H1 (cell line): Measurements from ENCODE around the gene WDR54. TPM values are rescaled to one million over a fixed set of nuclear protein-coding genes. Genes with fewer than 3 reads are reported as not detected.

Experiments used
- CTCF ChIA-PET: fragments of 300-600 bp; sonication (Branson Sonifier 250); formaldehyde crosslinking; loops from one replicate; lab custom pipeline; 2021; ENCODE audit not compliant: partially characterized antibody; lab: Charles Lee
- POLR2A ChIA-PET: fragments of 300-600 bp; sonication (Branson Sonifier 250); formaldehyde crosslinking; loops from one replicate; lab custom pipeline; 2021; ENCODE audit warnings: inconsistent platforms; ENCODE audit not compliant: partially characterized antibody; lab: Charles Lee
- DNase-seq, 2 experiments: peaks; one replicate each; pipeline versions ENCODE4 v3.0.0 to v3.0.0-alpha.2; 2010 to 2022; ENCODE audit warnings: low spot score in 2 of 2, low read depth in 1 of 2, mixed read lengths in 1 of 2
- FAIRE-seq: peaks from 2 replicates; lab custom pipeline; 2011; peaks lifted over from hg19 to GRCh38; lab: Jason Lieb, UNC
- H2AFZ ChIP-seq: 2 replicates; pipeline ENCODE4 v1.8.1; 2012; ENCODE audit warnings: low read length, inconsistent platforms
- H2AK5ac ChIP-seq: 2 replicates; pipeline ENCODE4 v1.6.1; 2013; ENCODE audit warnings: low read depth, low read length
- H2BK120ac ChIP-seq: replicated peaks from 2 replicates; pipeline ENCODE3; 2013; ENCODE audit warnings: low read depth, low read length, inconsistent platforms
- H2BK12ac ChIP-seq: 2 replicates; pipeline ENCODE4 v1.6.1; 2013; ENCODE audit warnings: low read depth, low read length
- H2BK15ac ChIP-seq: 2 replicates; pipeline ENCODE4 v1.6.1; 2013; ENCODE audit warnings: low read length
- H2BK20ac ChIP-seq: 2 replicates; pipeline ENCODE4 v1.6.1; 2013; ENCODE audit warnings: low read length
- H2BK5ac ChIP-seq: 2 replicates; pipeline ENCODE4 v1.6.1; 2013; ENCODE audit warnings: low read depth, low read length
- H3K14ac ChIP-seq: 2 replicates; pipeline ENCODE4 v1.6.1; 2013; ENCODE audit warnings: inconsistent platforms; ENCODE audit not compliant: insufficient read length
- H3K18ac ChIP-seq: 2 replicates; pipeline ENCODE4 v1.6.1; 2013; ENCODE audit warnings: low read length; ENCODE audit errors: extremely low read depth
- H3K23ac ChIP-seq: 2 replicates; pipeline ENCODE4 v1.6.1; 2013; ENCODE audit warnings: inconsistent platforms; ENCODE audit not compliant: insufficient read length
- H3K23me2 ChIP-seq: 2 replicates; pipeline ENCODE4 v1.6.1; 2013; ENCODE audit warnings: low read depth, low read length
- H3K27ac ChIP-seq: 2 replicates; pipeline ENCODE4 v1.6.1; 2011; ENCODE audit warnings: low read depth, low read length, inconsistent platforms
- H3K27me3 ChIP-seq, 4 experiments: replicated peaks in 1 of 4; 1 replicate in 1 of 4; 2 replicates in 3 of 4; pipeline versions ENCODE4 v1.6.1 to v1.8.1; 2011 to 2013; ENCODE audit warnings: low read length in 3 of 4, mild to moderate bottlenecking in 3 of 4, inconsistent platforms in 2 of 4, mixed read lengths in 2 of 4, moderate library complexity in 1 of 4; ENCODE audit not compliant: control insufficient read depth in 3 of 4, insufficient read depth in 3 of 4; ENCODE audit errors: extremely low read depth in 1 of 4
- H3K36me3 ChIP-seq, 4 experiments: 2 replicates each; pipeline versions ENCODE4 v1.6.1 to v1.8.1; 2011 to 2013; ENCODE audit warnings: mild to moderate bottlenecking in 4 of 4, low read length in 3 of 4, moderate library complexity in 2 of 4, control low read depth in 1 of 4, inconsistent platforms in 1 of 4; ENCODE audit not compliant: insufficient read depth in 4 of 4, control insufficient read depth in 2 of 4
- H3K4ac ChIP-seq: replicated peaks from 2 replicates; pipeline ENCODE3; 2013; ENCODE audit warnings: low read length, low read depth, mixed read lengths, inconsistent platforms; ENCODE audit not compliant: insufficient read length
- H3K4me1 ChIP-seq, 4 experiments: replicated peaks in 1 of 4; 1 replicate in 1 of 4; 2 replicates in 3 of 4; pipeline versions ENCODE4 v1.6.1 to v1.8.1; 2011 to 2013; ENCODE audit warnings: low read length in 3 of 4, inconsistent platforms in 2 of 4, mixed read lengths in 1 of 4; ENCODE audit not compliant: insufficient read depth in 4 of 4, control insufficient read depth in 3 of 4
- H3K4me2 ChIP-seq, 2 experiments: 2 replicates each; pipeline versions ENCODE4 v1.6.1 to v1.8.1; 2011 to 2013; ENCODE audit warnings: low read depth in 2 of 2, low read length in 2 of 2, control low read depth in 1 of 2, inconsistent platforms in 1 of 2, mild to moderate bottlenecking in 1 of 2; ENCODE audit not compliant: insufficient read depth in 1 of 2
- H3K4me3 ChIP-seq, 4 experiments: fragments of 200-600, 300-600 bp in 1 of 4; sonication (generic), shearing (Covaris generic), sonication (Bioruptor Twin) in 1 of 4; 2 replicates each; pipeline versions ENCODE4 v1.5.1 to v1.8.1; 2011 to 2016; ENCODE audit warnings: low read length in 4 of 4, low read depth in 3 of 4, control low read depth in 2 of 4, inconsistent platforms in 2 of 4, mild to moderate bottlenecking in 2 of 4, mixed read lengths in 1 of 4, moderate library complexity in 1 of 4; ENCODE audit not compliant: insufficient read depth in 2 of 4; ENCODE audit errors: extremely low read depth in 1 of 4
- H3K56ac ChIP-seq: replicated peaks from 2 replicates; pipeline ENCODE3; 2013; ENCODE audit warnings: low read depth, mild to moderate bottlenecking, mixed read lengths, low read length, inconsistent platforms; ENCODE audit not compliant: insufficient read length
- H3K79me1 ChIP-seq: 2 replicates; pipeline ENCODE4 v1.6.1; 2013; ENCODE audit warnings: low read depth, low read length, control low read depth
- H3K79me2 ChIP-seq, 2 experiments: 2 replicates each; pipeline versions ENCODE4 v1.6.1 to v1.8.1; 2012 to 2013; ENCODE audit warnings: low read length in 2 of 2, mild to moderate bottlenecking in 2 of 2, inconsistent platforms in 1 of 2; ENCODE audit not compliant: insufficient read depth in 2 of 2, control insufficient read depth in 1 of 2
- H3K9ac ChIP-seq, 4 experiments: replicated peaks in 1 of 4; 1 replicate in 1 of 4; 2 replicates in 3 of 4; pipeline versions ENCODE4 v1.6.1 to v1.8.1; 2011 to 2013; ENCODE audit warnings: low read depth in 3 of 4, low read length in 3 of 4, control low read depth in 2 of 4, mild to moderate bottlenecking in 2 of 4, moderate library complexity in 2 of 4, inconsistent platforms in 1 of 4; ENCODE audit errors: extremely low read depth in 1 of 4
- H3K9me3 ChIP-seq, 2 experiments: 2 replicates each; pipeline versions ENCODE4 v1.6.1 to v1.8.1; 2012 to 2013; ENCODE audit warnings: mild to moderate bottlenecking in 2 of 2, moderate library complexity in 2 of 2, control low read depth in 1 of 2, inconsistent platforms in 1 of 2, low read depth in 1 of 2, low read length in 1 of 2, mixed read lengths in 1 of 2; ENCODE audit not compliant: insufficient read depth in 2 of 2
- H4K20me1 ChIP-seq, 2 experiments: replicated peaks in 1 of 2; 2 replicates each; pipeline versions ENCODE3 to v1.8.1; 2011 to 2013; ENCODE audit warnings: inconsistent platforms in 2 of 2, low read length in 2 of 2, mild to moderate bottlenecking in 1 of 2; ENCODE audit not compliant: insufficient read depth in 2 of 2, control insufficient read depth in 1 of 2
- H4K5ac ChIP-seq: 2 replicates; pipeline ENCODE4 v1.6.1; 2013; ENCODE audit warnings: low read length, low read depth, mixed read lengths, inconsistent platforms; ENCODE audit not compliant: insufficient read length
- H4K8ac ChIP-seq: 2 replicates; pipeline ENCODE4 v1.8.0; 2013; ENCODE audit warnings: mild to moderate bottlenecking, moderate library complexity, low read length, inconsistent platforms; ENCODE audit not compliant: insufficient read depth; ENCODE audit errors: extremely low read depth
- H4K91ac ChIP-seq: replicated peaks from 2 replicates; pipeline ENCODE3; 2013; ENCODE audit warnings: low read length, mixed read lengths, inconsistent platforms; ENCODE audit not compliant: insufficient read length
- FOSL1 ChIP-seq: IDR thresholded peaks from 2 replicates; pipeline ENCODE4 v1.6.1; 2011; ENCODE audit warnings: mild to moderate bottlenecking, low read depth, low read length, moderate library complexity; ENCODE audit not compliant: insufficient read depth
- JUND ChIP-seq: IDR thresholded peaks from 2 replicates; pipeline ENCODE4 v1.6.1; 2011; ENCODE audit warnings: mild to moderate bottlenecking, improper control_type of control experiment, low read length
- SP4 ChIP-seq: IDR thresholded peaks from 2 replicates; pipeline ENCODE4 v1.6.1; 2012; ENCODE audit warnings: low read length, inconsistent platforms
- WGBS, 2 experiments: shearing (Covaris generic) in 1 of 2; methylation state at CpG; one replicate each; pipeline versions ENCODE4 v1.1.6 to v1.1.7; 2013 to 2015; ENCODE audit warnings: low lambda C conversion rate in 2 of 2, mixed read lengths in 2 of 2, inconsistent platforms in 1 of 2, low coverage in 1 of 2, missing lambda C conversion rate in 1 of 2; ENCODE audit not compliant: insufficient replicate concordance in 2 of 2, insufficient coverage in 1 of 2, insufficient read length in 1 of 2; ENCODE audit errors: extremely low coverage in 1 of 2, missing lambda C conversion rate in 1 of 2; 5-methylcytosine and 5-hydroxymethylcytosine counted together
- polyA plus RNA-seq, 7 experiments: library from polyadenylated mRNA; depleted of rRNA in 3 of 7; stranded (reverse) in 5 of 7; unstranded in 2 of 7; fragments of >200 nt in 5 of 7; fragments of 200-250 nt in 2 of 7; gene quantifications; 1 replicate in 5 of 7; 2 replicates in 1 of 7; 4 replicates in 1 of 7; pipeline versions ENCODE4 v1.2.1 to v1.2.3, GENCODE V29; 2011 to 2013; ENCODE audit warnings: missing spikeins in 2 of 7, mixed read lengths in 2 of 7
- total RNA-seq: library from RNA; stranded (reverse); fragmentation: NEBNext Ultra II Directional; extraction: Animal tissue kit (Norgen Biotek cat#: 25700); gene quantifications from 2 replicates; pipeline ENCODE4 v1.2.1, GENCODE V29; 2021

WDR54 gene
- total and polyA plus RNA-seq, 2 of the 8 experiments (the other 6 are each of a cell fraction or from before 2014, with no cell fraction given) = 41.6 to 125 TPM

DNA sequence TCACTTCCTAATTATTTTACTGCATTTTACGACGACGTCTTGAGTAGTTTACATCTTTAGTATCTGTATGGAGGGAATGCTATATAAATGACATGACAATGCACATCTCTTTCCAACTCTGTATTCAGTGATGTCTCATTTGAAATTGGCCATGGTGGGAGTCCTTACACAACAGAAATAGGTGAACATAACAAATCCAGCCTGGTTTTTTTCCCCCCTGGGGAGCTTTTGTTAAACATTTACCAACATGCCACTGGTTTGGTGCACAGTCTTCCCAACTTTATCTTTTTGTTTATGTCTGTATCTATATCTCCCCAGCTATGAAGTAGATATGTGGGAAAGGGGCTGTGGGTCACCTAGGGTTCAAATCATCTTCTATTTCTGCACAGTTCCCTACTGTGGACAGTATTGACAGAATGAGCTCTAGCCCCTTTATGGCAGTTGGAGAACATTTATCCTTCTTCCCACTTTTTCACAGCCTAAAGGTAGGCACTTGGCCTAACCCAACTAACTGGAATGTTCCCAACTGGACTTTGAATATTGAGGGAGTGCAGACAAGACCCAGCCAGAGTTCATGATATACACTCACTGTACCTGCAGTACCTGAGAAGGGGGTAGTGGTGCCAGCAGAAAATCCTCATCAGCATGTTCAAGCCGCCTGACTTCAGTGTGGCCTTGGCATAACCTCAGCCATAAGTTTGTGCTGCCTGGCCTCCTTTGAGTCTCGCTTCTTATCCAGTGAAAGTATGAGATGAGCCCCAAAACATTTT lies 25.9 kb downstream of the WDR54 start:
- H3K4me1 ChIP-seq = 0 out of 7 replicates have a peak, but pooled peaks cover 0 to 2% (median 0%) of the 10 kb centered on the region in 4 experiments
- no peaks in the 10 kb centered on the region for H3K36me3 ChIP-seq
- no peak overlapping the region for H4K91ac ChIP-seq
- TF ChIP-seq JUND (no peak), FOSL1 (no peak), SP4 (no peak)
- no peak overlapping the region for H3K23ac ChIP-seq
- H3K4me2 ChIP-seq = no peak overlapping the region
- no peak overlapping the region for H2AK5ac ChIP-seq
- H2BK15ac ChIP-seq = no peak overlapping the region
- 92% methylated on average over 5 of the region's 5 CpGs; no CpG with 5 or more reads in 1 of the 2 experiments for WGBS, 2 experiments
- H3K27ac ChIP-seq = no peak overlapping the region
- H3K9ac ChIP-seq = no peak overlapping the region
- H2BK5ac ChIP-seq = no peak overlapping the region
- H3K27me3 ChIP-seq = no peaks in the 10 kb centered on the region; a peak in 2 of 7 replicates
- no peak overlapping the region for H2AFZ ChIP-seq
- 0 out of 2 replicates have a peak, but pooled peaks cover 1% of the 10 kb centered on the region for H3K23me2 ChIP-seq
- no peak overlapping the region for H2BK20ac ChIP-seq
- POLR2A ChIA-PET = interaction anchor here (2.1 kb wide), 1 partner anchor 9 kb away, joined by 5 read pairs; no protein-coding TSS in a partner anchor
- H3K79me1 ChIP-seq = no peaks in the 10 kb centered on the region; the same call in 1 of the 2 replicates
- no peaks in the 10 kb centered on the region for H3K79me2 ChIP-seq
- CTCF ChIA-PET = interaction anchor here (0.6 to 1.0 kb wide), 3 partner anchors 26 to 234 kb away, joined by 3 read pairs; no protein-coding TSS in a partner anchor
- no peak overlapping the region for H2BK120ac ChIP-seq
- no peak overlapping the region for H3K14ac ChIP-seq
- no peak overlapping the region for H3K4me3 ChIP-seq
- no peak for DNase-seq
- H3K56ac ChIP-seq = no peak overlapping the region
- H4K8ac ChIP-seq = no peak overlapping the region
- no peaks in the 10 kb centered on the region for H3K9me3 ChIP-seq
- H4K20me1 ChIP-seq = no peaks in the 10 kb centered on the region
- H3K4ac ChIP-seq = no peak overlapping the region
- no peak for FAIRE-seq
- no peak overlapping the region for H3K18ac ChIP-seq
- no peak overlapping the region for H4K5ac ChIP-seq
- no peak overlapping the region for H2BK12ac ChIP-seq
